Nephron progenitor cell (in vitro differentiated cells): ENCODE results near the gene VDR.
A peak's percentile ranks its signal among the peaks of the same experiment; 100 is the strongest.

Experiments
- DNase-seq: peaks from one replicate; pipeline ENCODE4 v3.0.0; 2021
- H3K27ac Mint-ChIP-seq: 2 replicates; pipeline ENCODE4 v1.8.0; 2021; ENCODE audit warnings: mild to moderate bottlenecking, moderate library complexity, mixed read lengths
- H3K27me3 Mint-ChIP-seq: 2 replicates; pipeline ENCODE4 v1.8.0; 2021; ENCODE audit warnings: mild to moderate bottlenecking, low read depth, mixed read lengths; ENCODE audit not compliant: poor library complexity
- H3K36me3 Mint-ChIP-seq: 2 replicates; pipeline ENCODE4 v1.8.0; 2021; ENCODE audit warnings: low read depth, mixed read lengths
- H3K4me1 Mint-ChIP-seq: 2 replicates; pipeline ENCODE4 v1.8.0; 2021; ENCODE audit warnings: mixed read lengths
- H3K4me3 Mint-ChIP-seq: 2 replicates; pipeline ENCODE4 v1.8.0; 2021; ENCODE audit warnings: mild to moderate bottlenecking, moderate library complexity, mixed read lengths
- H3K9me3 Mint-ChIP-seq: 2 replicates; pipeline ENCODE4 v1.8.0; 2021; ENCODE audit warnings: mild to moderate bottlenecking, moderate library complexity, mixed read lengths
- TF ChIP-seq, protein P1 (sequence below): fragments of 200-600 bp; sonication (generic); IDR thresholded peaks from 2 replicates; pipeline ENCODE4 v1.5.0; 2021; ENCODE audit warnings: antibody characterized with exemption

VDR gene

DNA sequence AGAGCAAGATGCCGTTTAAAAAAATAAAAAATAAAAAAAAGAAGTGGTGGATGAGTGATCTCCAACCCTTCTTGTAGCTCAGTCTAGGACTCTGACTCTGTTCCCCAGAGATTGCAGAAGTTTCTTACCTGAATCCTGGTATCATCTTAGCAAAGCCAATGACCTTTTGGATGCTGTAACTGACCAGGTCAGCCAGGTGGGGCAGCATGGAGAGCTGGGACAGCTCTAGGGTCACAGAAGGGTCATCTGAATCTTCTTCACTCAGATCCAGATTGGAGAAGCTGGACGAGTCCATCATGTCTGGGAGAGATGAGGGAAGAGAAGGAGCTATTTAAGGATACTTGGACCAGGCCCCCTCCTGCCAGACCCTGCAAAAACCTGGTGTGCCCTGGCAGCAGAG lies 49.3 kb downstream of the VDR start:
- H3K4me1 Mint-ChIP-seq = peaks cover 24% of the 10 kb centered on the region
- H3K36me3 Mint-ChIP-seq = no peaks in the 10 kb centered on the region
- H3K27me3 Mint-ChIP-seq = peaks cover 24% of the 10 kb centered on the region
- no peak for DNase-seq
- no peak overlapping the region for H3K4me3 Mint-ChIP-seq
- TF ChIP-seq, protein P1, sequence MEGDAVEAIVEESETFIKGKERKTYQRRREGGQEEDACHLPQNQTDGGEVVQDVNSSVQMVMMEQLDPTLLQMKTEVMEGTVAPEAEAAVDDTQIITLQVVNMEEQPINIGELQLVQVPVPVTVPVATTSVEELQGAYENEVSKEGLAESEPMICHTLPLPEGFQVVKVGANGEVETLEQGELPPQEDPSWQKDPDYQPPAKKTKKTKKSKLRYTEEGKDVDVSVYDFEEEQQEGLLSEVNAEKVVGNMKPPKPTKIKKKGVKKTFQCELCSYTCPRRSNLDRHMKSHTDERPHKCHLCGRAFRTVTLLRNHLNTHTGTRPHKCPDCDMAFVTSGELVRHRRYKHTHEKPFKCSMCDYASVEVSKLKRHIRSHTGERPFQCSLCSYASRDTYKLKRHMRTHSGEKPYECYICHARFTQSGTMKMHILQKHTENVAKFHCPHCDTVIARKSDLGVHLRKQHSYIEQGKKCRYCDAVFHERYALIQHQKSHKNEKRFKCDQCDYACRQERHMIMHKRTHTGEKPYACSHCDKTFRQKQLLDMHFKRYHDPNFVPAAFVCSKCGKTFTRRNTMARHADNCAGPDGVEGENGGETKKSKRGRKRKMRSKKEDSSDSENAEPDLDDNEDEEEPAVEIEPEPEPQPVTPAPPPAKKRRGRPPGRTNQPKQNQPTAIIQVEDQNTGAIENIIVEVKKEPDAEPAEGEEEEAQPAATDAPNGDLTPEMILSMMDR = no peak
- H3K9me3 Mint-ChIP-seq = no peaks in the 10 kb centered on the region
- no peak overlapping the region for H3K27ac Mint-ChIP-seq

DNA sequence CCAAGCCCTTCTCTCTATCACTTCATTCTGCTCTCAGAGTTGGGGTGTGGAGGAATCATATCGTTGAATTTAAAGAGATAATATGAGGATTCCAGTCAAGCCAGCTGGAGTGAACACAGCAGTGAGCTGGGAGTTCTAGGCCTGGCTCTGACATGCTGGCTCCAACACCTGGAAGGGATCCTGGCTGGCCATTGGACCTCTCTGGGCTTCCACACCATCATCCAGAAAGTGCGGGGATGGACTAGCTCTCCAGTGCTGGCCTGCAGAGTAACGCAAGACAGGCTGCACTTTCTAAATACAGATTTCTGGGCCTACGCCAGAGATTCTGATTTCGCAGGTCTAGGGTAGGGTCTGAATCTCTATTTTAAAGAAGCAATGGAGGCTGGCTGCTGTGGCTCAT lies 50.3 kb downstream of the VDR start:
- no peak overlapping the region for H3K27ac Mint-ChIP-seq
- no peak for DNase-seq
- H3K4me3 Mint-ChIP-seq = no peak overlapping the region
- H3K9me3 Mint-ChIP-seq = no peaks in the 10 kb centered on the region
- TF ChIP-seq, protein P1 = no peak
- H3K4me1 Mint-ChIP-seq = peaks cover 33% of the 10 kb centered on the region
- no peaks in the 10 kb centered on the region for H3K36me3 Mint-ChIP-seq
- H3K27me3 Mint-ChIP-seq = peaks cover 16% of the 10 kb centered on the region

DNA sequence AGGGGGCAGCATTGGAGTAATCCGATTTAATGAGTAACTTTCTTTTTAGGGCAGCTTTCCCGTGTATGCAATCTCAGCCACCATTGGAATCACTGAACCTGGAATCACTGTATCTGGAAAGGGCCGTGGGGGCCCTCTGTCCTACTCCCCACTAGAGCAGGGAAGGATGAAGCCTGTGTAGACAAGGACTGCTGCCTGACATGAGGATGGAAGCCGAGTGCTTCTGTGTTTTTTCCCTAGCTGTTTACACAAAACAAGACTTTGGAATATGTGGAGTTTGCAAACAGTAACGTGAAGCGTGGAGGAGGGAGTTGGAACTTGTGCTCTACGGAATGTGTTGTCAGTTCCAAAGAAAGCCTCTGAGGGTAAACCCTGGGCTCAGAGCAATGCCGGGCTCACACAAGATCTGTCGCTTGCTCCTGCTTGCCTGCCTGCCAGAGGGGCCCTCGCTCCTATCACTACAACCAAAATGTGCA lies 52.7 kb downstream of the VDR start:
- Mint-ChIP-seq H3K36me3 (no peaks in the 10 kb centered on the region), H3K4me1 (peaks cover 47% of the 10 kb centered on the region), H3K27ac (no peak overlapping the region), H3K9me3 (no peaks in the 10 kb centered on the region), H3K27me3 (peaks cover 9% of the 10 kb centered on the region), H3K4me3 (no peak overlapping the region)
- no peak for DNase-seq
- TF ChIP-seq, protein P1 = no peak

DNA sequence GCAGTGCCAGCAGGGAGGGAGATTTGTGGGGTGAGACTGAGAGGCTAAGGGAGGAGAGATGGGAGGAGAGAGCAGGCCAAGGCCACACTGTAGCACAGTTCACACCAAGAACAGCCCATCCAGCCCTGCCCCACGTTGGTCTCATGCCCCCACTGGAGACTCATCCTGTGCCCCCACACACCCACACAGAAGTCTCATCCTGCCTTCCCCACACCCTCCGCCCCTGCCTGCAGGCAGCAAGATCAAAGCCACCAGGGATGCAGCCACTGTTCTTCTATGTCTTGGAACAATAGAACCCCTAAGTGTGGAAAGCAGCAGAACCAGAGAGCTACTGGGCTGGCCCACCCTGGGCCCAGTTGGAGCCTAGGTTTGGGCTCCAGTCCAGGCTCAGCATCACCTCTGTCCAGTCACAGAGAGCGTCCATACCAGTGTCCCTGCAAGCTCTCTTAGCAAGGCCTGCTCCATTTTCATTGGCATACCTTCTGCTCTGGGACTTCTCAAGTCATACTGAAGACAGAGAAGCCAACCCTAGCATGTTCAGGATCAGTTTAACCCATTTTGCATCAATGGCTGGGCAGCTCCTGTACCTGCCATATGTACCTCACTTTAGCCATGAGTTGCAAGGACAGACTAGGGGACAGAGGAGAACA lies 53.4 kb downstream of the VDR start:
- DNase-seq = no peak
- H3K4me1 Mint-ChIP-seq = peaks cover 54% of the 10 kb centered on the region
- H3K9me3 Mint-ChIP-seq = no peaks in the 10 kb centered on the region
- H3K27ac Mint-ChIP-seq = no peak overlapping the region
- H3K4me3 Mint-ChIP-seq = no peak overlapping the region
- TF ChIP-seq, protein P1 = no peak
- H3K27me3 Mint-ChIP-seq = peaks cover 16% of the 10 kb centered on the region
- no peaks in the 10 kb centered on the region for H3K36me3 Mint-ChIP-seq

DNA sequence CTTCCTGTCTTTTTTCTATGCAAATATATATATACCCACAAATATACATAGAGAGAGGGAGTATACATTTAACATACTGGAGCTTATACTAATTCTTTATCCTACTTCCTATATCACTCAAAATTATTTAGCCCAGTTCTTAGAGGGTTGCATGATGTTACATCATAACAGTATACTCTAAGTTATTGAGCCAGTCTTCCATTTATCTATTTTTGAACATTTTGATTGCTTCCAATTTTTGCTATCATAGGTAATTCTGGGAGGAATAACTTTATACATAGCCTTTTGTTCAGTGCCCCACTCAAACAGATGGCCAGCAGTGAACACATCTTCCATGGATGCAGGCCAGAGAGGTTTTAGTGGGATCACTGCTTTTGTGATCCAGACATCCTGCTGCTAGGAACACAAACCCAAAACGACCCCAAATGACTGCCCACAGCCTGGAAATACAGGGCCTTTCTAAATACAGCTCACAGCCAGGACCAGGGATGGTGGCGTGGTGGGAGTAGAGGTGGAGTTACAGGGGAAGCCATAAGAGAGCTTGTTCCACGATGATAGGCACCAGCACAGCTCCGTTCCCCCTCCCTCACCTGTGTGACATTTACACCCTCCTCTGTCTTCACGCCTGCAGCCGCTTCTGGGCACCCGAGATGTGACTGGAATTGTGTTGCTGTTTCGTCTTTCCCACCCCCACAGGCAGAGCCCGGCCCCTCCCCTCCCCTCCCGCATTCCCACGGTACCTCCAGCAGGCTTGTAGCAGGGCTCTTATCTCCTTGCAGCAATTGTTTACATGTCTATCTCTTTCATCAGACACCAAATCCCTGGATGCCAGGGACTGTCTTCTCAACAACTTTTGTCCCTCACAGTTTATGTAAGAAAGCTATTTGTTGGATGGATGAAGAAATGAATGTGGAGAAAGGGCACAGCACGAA lies 54.4 kb downstream of the VDR start:
- peaks cover 63% of the 10 kb centered on the region for H3K4me1 Mint-ChIP-seq
- no peaks in the 10 kb centered on the region for H3K9me3 Mint-ChIP-seq
- TF ChIP-seq, protein P1 = no peak
- no peaks in the 10 kb centered on the region for H3K36me3 Mint-ChIP-seq
- no peak for DNase-seq
- H3K27ac Mint-ChIP-seq = peak overlapping the region; percentile 26
- H3K4me3 Mint-ChIP-seq = no peak overlapping the region
- H3K27me3 Mint-ChIP-seq = peaks cover 17% of the 10 kb centered on the region
